ENCODE measurements around the gene PGM5.

- TF ChIP-seq CTCF (IDR thresholded peaks at IDR 0.05; ENCODE audit: insufficient read depth, low read length, poor library complexity, severe bottlenecking) = no peak
- TF ChIP-seq EZH2phosphoT487 (conservative IDR thresholded peaks at IDR 0.05; ENCODE audit: low read length) = no peak
These were observed 113.7 kb downstream of the PGM5 start for GRCh38 chr9:68470067-68470466.
